Fibroblast of skin of right biceps (primary cell): ENCODE measurements around the gene DRAXIN.

ENCODE experiments used
- DNase-seq: peaks from one replicate; pipeline ENCODE4 v3.0.0-alpha.2; 2013

The DRAXIN gene

DNA sequence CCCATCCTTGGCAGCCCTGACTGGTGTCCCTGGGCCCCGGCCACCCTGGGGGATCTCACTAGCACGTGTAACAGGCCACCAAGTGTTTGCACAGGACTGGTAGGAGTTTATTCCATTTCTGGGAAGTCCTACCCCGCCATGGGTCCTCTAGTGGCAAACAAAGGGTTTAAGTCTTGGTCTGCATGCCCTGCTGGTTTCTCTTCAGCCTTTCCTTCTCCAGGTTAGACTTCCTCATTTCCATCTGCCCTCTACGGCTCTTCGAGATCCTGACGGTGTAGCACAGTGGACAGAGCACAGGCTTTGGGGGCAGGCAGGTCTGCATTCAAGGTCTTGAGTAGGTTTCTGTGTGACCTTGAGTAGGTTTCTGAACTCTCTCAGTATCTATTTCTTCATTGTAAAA is 47.3 kb downstream of the DRAXIN start:
- DNase-seq: no peak

DNA sequence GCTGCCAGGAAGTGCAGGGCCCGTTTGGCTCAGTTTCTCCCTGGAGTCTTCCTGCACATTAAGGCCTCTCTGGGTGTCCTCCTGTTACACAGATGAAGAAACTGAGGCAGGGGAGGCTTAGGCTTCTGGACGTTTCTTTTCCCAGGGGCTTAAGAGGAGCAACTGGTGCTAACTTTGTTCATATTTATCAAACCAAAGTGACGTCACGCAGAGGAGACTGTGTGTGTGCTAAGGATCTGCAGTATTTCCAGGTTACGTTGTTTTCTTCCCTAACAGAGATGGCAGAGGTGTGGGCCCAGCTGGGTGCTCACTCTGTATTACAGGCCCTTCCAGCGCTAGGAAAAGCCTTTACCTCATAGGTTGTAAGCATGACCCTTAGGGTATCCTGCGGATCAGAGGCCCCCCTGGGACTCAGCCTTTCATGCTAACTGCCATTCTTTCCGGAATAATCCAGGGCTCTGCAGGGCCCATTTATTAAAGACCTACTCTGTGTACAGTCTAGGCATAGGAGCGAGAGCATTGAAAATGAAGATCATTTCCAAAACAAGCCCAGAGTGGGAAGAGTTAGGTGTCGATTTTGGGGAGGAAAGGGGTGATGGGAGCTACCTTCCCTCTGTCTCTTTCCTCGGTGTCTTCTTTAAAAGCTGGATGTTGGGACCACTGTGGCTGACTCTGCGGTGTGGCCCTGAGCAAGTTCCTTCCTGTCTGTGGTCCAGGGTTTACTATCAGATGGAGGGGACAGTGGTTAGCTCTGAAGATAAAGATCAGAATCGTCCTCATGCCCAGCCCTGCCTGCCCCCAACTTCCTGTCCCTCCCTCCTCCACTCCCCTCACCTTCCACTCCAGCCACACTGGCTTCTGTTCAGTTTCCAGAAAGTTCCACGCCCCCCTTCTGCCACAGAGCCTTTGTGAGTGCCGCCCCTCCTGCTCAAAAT is 49.0 kb downstream of the DRAXIN start:
- no peak for DNase-seq

DNA sequence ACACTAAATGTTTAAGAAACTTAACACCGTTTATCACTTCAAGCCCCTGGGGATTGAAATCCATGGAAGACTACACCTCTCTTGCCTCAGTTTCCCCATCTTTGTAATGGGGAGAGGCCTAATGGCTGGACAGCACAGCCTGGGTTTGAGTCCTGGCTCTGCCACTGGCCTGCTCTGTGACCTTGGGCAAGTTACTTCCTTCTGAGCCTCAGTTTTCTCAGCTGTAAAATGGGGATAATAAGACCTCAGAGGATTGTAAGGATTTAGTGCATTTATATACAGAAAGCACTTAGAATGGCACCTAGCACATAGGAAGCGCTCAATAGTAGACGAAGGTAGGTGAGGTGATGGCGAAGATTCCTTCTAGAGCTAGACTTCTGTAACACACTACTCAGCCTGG is 50.0 kb downstream of the DRAXIN start:
- no peak for DNase-seq

DNA sequence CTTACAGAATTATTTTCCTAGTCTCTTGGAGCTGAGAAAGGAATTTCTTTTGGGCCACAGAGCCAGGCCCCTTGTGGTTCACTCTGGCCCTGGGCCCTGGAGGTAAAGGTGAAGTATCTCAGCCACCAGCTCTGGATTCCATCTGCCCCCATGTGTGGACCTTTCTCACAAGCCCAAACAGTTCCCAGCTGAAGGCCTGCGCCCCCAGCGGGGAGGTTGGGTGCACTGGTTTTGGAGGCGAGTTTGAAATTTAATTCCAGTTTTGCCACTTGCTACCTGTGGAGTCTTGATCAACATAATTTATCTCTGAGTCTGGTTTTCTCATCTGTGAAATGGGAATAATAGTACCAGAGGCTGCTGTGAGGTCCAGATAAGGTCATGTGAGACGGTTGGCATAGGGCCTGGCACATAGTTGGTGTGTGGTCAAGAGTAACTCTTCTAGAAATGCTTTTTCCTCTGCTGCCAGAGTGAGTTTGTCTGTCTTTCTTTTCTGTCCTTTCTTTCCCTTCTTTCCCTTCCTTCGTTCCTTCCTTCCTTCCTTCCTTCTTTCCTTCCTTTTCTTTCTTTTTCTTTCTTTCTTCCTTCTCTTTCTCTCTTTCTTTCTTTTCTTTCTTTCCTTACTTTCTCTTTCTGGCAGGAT is 50.5 kb downstream of the DRAXIN start:
- no peak for DNase-seq

DNA sequence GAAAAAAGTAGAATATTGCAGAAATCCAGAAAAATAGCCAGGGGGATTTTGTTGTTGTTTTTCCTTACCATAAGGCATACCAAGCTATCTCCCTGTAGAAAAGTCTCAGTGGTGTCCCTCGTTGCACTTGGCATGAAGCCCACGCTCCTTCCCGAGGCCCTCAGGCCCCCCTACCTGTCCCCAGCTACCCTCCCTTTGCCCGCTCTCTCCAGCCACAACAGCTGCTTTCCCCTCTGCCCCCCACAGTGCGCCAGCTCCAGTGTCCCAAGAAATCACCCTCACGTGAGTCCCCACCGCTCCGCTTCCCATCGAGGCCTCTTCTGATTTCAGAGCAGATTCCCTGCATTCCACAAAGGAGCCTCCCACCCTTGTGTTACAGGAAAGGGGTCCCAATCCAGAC is 52.8 kb downstream of the DRAXIN start:
- no peak for DNase-seq

DNA sequence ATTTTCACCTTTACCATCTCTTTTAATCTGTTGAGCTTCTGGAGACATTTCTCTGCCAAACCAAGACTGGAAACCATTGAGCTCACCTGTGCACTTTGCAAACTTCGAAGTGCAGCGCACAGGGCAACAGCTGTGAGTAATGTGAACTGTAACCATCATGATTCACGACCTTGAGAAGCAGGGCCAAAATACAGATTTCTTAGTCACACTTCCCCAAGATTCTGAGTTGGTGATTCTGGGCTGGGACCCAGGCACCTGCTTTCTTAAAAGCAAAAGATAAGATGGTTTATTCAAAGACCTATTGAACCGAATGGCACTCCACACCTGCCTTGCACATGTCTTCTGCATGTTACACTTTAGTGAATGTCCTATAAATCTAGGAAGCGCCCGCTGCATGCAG is 54.6 kb downstream of the DRAXIN start:
- no peak for DNase-seq

DNA sequence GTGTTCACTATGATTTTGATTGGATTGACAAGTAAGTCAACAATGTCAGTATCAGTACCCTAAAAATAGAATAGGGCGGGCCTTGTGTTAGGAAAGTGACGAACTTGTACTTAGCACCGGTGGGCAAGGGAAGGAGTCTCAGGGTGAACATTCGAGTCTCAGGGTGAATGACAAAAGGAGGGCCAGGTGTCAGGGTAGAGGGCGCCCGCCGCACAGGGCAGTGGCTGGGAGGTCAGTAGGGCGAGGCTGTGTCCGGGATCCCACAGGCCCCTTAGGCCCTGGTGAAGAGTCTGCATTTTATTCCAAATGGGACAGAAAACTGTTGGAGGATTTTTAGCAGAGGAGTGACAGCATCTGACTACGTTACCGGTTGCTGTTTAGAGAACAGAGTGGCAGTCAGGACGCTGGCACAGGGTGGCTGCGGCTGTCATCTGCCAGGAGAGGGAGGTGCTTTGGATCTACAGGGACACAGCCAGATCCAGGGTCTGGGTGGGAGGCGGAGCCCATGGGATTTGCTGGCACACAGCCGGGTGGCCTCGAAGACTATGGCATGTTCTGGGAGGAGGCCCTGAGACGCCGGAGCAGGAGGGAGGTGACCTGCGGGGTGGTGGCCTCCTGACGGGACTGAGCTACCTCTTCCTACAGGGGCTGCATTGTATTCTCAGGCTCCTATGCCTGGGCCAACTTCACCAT is 55.4 kb downstream of the DRAXIN start:
- no peak for DNase-seq

DNA sequence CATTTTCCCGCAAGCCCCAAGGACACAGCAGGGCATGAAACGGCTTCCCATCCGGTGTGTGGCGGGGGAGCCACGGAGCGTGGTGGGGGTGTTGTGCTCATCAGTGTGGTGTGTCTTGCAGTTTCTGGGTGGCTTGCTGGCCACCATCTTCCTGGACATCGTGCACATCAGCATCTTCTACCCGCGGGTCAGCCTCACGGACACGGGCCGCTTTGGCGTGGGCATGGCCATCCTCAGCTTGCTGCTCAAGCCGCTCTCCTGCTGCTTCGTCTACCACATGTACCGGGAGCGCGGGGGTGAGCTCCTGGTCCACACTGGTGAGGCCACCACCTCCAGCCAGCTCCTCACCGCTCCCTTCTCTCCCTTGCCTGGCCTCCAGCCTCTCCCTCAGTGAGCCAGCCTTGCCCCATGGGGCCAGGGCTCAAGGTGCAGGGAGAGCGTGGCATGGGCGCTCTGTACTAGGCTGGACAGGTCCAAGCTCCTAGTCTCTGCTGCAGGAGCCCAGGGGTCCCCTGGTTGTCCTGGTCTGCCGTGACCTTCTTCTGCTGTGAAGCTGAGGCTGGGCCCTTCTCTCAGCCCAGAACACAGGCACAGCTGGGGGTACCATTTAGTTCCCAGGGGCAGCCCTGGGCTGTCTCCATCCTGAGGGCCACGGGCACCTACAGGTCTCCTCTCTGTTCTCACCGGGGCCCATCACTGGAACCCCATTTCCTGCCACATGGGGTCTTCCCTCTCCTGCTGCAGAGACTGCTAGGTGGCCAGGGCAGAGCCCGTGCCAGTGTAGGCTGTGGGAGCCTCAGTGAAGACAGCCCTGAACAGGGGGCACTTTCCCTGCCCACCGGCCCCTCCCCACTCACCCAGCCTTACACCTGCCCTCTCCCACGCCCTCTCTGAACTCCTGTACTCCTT is 57.0 kb downstream of the DRAXIN start:
- DNase-seq: no peak

DNA sequence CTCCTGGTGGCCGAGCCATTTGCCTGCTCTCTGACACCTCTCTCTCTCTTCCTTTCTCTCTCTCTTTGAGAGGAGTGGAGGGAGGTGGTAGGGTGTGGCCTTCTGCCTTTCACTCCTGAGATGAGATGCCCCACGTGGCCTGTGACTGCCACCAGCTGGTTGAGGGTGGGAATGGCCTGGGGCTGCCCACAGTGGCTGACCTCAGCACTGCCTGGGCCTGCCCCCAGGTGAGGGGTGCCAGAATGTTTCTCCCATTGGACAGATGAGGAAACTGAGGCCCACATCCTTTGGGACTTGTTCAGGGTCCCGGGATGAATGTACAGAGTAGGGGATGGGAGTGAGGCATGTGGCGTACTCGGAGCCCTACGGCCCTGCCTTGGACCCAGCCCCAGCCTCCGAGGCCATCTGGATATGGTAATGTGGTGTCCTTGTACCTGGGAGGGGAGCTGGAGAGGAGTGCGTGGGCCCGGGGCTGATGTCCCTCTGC is 57.7 kb downstream of the DRAXIN start:
- DNase-seq: peak; percentile 8

DNA sequence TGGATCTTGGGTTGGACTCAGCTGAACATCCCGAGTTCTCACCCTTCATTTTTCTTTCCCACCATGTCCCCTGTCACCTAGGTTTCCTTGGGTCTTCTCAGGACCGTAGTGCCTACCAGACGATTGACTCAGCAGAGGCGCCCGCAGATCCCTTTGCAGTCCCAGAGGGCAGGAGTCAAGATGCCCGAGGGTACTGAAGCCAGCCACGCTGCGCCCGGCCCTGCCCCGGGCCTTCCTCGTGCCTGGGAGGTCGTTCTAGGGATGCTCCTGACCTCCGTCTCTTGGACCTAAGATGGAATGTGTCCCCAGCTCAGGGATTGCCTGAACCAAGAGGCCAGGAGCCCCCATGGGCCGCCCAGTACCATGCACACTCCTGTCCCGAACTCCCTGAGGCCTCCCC is 58.5 kb downstream of the DRAXIN start:
- DNase-seq: no peak

DNA sequence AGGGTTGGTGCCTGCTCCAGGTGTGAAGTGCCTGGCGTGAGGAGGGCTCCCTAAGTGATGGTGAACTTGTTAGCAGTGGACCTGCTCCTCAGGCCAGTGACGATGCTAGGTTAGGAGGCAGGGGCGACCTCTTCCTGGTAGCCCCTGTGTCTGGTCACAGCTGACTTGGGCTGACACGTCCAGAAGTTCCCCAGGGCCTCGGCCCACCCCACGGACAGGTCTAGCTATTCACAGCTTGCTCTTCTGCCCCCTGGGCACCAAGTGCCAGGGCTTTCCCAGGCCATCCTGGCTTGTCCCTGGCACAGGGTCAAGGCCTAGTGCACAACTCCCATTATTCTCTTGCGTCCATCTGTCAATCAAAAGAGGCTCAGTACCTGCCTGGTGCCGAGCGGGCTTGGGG is 59.6 kb downstream of the DRAXIN start:
- no peak for DNase-seq

DNA sequence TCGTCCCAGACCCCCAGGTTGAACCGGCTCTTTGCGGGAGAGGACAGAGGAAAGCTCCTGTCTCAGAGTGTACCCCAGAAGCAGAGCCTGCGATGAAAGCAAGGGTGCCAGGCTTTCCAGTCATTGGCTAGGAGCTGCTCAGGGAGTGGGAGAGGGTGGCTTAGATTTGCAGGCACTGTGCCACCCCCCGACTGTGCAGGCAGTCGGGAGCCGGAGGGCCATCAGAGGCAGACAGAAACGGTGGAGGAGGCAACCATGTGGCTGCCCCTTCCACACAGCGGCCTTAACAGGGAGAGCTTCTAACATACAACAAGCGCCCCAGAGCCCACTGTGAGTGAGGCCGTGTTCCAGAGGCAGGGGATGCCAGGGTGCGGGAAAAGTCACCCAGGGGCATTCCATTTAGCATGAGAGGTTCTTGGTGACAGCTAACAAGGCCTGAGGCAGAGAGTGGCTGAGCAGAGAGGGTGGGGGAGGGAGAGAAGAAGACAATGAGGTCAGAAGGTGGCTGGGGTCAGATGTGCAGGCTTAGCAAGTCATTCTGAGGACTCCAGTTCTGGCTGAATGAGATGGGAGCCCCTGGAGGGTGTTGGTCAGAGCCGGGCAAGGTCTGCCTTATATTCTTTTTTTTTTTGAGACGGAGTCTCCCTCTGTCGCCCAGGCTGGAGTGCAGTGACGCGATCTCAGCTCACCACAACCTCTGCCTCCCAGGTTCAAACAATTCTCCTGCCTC is 61.0 kb downstream of the DRAXIN start:
- DNase-seq: no peak

DNA sequence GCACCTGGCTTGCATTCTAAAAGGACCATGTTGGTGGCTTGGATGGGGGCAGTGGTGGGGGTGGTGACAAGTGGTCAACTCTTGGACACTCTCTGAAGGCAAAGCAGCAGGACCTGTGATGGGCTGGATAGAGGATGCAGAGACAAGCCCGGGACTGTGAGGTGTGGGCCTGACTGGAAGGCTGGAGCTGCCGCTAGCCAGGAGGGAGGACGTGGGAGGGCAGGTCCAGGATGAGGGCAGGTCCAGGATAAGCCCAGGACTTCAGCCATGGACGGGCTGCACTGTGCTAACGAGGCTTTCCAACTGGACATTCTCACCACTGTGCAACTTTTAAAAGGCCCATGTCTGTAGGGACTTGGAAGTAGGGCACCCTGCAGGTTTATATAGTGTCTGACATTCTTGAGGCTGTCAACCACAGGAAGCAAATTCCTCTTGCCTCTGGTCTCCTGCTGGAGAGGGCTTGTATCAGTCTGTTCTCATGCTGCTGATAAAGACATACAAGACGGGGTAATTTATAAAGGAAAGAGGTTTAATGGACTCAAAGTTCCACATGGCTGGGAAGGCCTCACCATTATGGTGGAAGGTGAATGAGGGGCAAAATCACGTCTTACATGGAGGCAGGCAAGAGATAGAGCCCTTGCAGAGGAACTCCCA is 62.2 kb downstream of the DRAXIN start:
- DNase-seq: no peak

DNA sequence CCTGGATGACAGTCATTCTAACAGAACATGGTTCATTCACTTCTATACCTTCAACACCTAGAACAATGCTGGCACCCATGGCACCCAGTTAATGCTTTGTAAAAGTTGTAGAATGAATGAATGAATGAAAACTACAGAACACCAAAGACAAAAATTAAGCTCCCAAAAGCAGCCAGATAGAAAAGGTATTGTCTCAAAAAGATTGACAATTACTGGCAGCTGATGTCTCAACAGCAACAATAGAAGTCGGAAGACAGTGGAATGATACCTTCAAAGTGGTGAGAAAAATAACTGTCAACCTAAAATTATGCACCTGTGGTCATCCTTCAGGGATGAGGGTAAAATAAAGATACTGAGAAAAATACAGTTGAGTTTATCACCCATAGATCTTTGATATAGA is 65.5 kb downstream of the DRAXIN start:
- no peak for DNase-seq

DNA sequence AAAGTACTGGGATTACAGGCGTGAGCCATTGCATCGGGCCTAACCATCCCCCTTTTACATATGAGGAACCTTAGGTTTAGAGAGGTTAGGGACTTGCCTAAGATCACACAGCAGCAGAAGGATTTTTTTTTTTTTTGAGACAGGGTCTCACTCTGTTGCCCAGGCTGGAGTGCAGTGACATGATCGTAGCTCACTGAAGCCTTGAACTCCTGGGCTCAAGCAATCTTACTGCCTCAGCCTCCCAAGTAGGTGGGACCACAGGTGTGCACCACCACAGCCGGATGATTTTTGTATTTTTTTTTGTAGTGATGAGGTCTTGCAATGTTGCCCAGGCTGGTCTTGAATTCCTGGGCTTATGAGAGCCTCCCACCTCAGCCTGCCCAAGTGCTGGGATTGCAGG is 68.3 kb downstream of the DRAXIN start:
- no peak for DNase-seq

DNA sequence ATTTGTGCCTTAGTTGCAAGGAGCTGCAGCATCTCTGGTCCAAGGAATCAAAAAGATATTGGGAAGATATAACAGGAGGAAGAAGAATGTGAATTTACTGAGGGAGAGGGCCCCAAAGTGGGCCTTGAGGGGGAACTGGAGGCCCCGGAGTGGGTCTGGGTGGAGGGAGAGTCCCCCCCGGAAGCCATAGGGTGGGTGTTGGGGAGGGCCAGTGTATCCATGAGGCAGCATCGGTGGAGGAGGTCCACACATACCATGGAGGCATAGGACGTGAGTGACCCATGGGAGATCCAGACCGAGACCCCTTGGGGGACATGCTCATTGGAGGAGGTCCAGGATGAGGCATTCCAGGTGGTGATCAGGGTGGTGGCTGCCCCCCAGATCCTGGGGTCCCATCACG is 69.8 kb downstream of the DRAXIN start:
- no peak for DNase-seq

DNA sequence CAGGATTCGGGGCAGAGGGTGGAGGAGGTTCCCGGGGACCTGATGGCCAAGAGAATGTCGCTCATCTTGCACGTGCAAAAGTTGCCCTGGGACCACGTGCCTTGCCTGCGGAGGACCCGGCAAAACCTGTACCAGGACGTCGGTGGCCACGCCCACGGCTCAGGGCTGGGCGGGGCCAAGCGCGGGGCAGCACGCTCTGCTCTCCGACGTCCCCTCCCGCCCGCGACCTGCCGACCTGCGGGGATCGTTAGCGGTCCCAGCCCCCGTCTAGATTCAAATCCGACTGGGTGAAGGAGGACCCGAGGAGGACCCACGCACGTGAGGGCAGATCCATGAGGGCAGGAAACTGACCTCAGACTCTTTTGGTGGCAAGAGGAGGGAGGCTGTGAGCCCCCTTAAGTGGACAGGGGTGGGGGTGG is 70.5 kb downstream of the DRAXIN start, which contains the start of gene C1orf167:
C1orf167 (plus strand) TSS at position 206 of the 419 bp plus-strand sequence. CDS start 2,208 bp downstream, outside the sequence.
- DNase-seq: no peak

DNA sequence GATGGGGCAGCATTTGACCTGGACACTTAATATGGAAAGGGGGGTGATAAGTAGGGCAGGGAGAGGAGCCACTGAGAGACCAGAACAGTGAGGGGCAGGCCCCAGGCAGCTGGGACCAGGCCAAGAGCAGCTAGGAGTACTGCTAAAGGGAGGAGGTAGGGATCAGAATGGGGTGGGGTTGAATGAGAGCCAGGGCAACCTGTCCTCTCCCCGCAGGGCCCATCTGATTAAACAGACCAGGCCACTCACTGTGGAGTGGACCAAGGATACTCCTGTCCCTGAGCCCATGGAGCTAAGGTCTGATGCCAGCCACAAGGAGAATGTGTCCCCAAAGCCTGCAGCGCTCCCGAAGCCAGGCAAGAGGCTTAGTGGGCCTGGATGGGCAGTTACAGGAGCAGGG is 72.6 kb downstream of the DRAXIN start:
- no peak for DNase-seq

DNA sequence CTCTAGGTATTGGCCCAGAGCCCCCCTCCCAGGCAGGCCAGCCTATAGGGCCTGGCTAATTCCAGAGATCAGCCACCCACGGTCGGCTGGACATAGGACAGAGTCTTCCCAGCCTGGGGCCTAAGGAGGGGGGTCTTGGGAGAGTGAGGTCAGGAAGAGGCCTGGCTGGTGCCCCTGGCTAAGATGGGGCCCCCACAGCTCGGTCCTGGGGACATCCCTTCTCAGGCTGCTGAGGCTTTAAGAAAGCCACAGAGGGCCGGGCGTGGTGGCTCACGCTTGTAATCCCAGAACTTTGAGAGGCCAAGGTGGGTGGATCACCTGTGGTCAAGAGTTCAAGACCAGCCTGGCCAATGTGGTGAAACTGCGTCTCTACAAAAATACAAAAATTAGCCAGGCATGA is 73.0 kb downstream of the DRAXIN start:
- no peak for DNase-seq

DNA sequence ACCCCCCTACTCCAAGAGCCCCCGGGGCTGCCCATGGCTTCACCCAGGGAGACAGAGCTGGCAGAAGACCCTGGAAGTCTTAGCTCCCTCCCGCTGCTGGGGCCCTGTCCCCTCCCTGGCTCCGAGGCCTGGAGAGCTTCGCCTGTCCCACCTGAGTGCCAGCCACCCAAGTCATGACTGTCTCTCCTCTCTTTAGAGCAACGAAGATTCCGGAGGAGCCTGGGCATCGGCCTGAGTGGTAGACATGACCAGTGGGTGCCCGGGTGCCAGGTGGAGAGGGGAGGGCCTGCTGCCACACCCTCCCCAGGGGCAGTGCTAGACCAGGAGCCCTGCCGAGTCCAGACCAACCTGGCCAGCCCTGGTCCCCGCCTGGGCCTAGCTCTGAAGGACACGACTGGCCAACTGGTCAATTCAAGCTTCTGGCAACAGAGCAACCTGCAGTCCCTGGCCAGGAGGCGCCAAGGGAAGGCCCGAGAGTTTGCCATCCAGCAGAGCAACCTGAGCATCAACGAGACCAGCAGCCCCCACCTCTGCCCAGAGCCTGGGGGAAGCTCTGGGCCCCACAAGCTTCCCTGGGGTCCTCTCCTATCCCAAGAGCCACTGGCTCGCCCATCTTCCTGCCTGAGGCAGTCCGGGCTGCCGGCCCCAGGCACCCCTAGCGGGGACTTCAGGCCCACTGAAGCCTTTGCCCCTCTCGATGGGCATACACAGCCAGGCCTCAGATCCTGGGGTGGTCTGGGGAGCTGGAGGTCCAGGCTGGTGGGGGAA is 74.3 kb downstream of the DRAXIN start:
- no peak for DNase-seq

DNA sequence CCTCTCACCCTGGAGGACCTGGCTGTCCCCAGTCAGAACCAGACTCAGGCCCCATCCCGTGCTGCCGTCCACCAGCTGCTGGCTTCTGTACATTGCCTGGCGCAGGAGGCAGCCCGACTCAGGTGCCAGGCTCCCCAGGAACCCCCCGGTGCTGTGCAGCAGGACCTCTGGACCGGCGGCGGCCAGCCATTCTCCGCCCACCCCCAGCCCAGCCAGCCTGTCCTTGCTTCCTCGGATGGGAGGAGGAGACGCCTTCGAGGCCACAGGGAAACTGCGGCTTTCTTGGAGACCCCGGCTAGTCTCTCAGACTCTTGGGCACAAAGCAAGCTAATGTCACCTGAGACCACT is 74.9 kb downstream of the DRAXIN start:
- DNase-seq: no peak
